CD4-positive, alpha-beta T cell treated with Interleukin-10 for 1 hour (primary cell): Measurements from ENCODE around the gene HS3ST5.
"Not testable (repeated sequence)": the region's sequence is repeated elsewhere in the genome, so short reads cannot be mapped to it uniquely, and the experiment has no call there.

Experiments
- DNase-seq: peaks from one replicate; pipeline ENCODE4 v3.0.0-alpha.2; 2020

The HS3ST5 gene

DNA sequence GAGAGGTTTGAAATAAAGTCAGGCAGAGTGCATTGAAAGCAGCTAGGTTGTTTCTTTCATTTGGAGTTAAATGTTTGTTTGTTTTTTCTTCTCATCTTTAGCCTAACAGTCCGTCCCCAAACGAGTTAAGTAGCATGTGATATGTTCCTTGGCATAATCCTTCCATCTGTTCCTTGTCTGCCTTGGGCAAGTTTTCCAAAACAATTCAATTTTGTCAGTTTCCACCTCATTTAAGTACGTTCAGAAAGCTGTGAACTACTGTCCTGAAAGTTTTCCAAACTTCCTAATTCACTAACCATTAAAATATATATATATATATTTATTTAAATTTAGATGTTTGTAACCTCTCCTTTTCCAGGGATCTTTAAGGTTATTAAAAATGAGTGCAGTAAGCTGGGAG, 310.1 kb downstream of the HS3ST5 start:
- no peak for DNase-seq

DNA sequence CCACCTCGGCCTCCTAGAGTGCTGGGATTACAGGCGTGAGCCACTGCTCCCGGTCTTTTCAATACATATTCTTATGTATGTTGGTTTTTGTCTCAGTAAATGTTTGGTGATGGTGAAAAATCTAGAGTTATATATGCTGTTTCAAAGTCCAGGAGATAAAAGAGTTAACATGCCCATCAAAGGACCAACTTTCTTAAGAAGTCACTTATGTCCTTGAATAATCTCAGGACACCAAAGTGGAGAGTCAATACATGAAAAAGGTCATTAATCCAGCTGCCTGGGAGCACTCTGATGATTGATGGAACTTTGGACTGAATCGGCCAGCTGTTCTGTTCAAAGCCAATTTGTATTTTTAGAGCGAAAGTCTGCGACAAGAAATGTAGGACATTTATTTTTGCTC, 312.1 kb downstream of the HS3ST5 start:
- no peak for DNase-seq

DNA sequence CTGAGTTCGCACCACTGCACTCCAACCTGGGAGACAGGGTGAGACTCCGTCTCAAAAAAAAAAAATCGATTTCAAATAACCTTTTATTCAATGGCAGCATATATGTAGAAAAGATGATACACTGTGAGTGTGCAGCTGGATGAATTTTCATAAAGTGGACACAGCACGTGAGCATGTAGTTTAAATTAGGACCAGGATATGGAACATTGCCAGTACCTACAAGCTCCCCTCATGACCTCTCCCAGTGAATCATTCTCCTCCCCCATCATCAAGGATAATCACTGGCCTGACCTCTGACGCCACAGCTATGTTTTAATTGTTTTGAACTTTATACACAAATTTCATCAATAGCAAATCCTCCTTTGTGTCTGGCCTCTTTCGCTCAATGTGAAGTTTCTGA, 318.1 kb downstream of the HS3ST5 start:
- DNase-seq = no peak

DNA sequence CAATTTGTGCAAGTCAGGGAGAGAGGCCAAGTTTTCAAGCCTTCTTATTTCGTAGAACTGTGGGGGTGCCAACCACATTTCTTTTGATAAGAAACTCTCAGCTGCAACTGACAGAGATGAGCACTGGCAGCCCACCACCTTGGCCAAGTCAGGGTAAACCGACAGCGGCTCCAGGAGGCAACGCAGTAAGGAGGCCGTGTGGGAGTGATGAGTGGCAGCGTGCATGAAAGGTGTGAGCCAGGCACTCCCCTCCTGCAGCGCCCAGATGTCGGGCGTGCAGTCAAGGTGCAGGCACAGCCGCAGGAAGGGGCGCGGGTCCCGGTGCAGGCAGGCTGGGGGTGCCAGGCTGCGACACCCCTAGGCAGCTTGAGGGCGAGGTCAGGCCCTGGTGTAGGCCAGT, 322.6 kb downstream of the HS3ST5 start:
- DNase-seq = no peak

DNA sequence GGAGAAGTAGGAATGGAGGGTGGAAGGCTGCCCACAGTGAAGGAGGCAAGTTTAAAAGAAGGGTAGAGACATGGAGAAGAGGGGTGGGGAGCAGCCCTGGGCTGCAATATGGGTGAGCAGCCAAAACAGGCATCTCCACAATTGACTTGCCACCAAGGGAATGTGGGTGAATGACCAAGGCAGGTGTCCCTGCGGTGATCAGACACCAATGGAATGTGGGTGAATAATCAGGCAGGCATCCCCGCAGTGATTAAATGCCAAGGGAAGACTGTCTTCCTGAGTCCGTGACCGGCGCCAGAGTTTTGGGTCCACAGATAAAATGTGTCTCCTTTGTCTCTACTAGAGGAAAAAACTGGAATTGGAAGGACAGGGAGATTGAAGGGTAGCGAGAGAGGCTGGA, 325.7 kb downstream of the HS3ST5 start:
- DNase-seq = not testable (repeated sequence)

DNA sequence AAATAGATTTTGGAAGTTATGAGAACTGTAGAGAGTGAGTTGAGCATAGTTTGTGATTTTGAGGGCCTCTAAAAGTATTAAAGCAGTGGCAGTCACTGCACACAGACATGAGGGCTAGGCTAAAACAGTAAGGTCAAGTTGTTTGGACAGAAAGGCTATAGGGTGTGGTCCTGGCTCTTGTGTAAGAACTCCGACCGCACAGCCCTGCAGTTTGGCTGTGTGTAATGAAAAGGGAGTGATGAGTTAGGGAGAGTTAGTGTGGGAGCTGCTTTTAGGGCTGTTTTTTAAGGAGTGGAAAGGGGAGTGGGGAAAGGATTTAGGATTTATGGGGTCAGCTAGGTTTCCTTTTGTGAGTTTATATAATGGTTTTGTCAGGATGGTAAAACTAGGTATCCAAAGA, 328.7 kb downstream of the HS3ST5 start:
- DNase-seq = not testable (repeated sequence)

DNA sequence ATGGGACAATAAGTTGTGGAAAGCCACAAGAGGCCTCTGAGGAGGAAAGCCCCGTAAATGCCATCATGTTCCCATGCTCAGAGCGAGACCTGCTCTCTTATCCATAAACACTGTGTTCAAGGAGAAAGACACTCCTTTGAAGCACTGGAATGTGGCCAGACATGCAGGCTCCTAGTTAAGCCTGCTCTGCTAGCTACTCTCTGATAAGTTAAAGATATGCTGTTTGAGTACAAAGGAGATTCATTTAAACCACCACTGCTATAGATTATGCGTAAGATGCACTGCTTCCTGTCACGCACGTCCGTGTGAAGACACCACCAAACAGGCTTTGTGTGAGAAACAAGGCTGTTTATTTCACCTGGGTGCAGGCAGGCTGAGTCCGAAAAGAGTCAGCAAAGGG, 331.3 kb downstream of the HS3ST5 start:
- not testable (repeated sequence) for DNase-seq

DNA sequence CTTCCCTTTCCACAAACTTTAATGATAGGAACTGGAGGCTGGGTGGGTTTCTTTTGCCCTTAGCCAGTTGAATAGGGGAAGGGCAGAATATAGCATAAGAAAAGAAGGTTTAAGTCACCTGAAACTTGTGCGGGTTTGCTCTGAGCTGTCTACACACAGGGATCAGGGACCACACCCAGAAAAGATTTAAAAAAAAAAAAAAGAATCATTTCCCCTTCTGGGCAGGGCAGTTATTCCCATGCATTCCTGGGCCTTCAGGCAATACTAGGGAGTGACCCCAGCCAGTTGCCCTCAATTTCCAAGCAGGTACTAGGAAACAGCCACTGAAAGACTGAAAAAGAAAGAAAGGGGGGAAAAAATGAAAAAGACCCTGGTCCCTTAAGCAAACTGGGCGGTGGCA, 332.3 kb downstream of the HS3ST5 start:
- DNase-seq = no peak

DNA sequence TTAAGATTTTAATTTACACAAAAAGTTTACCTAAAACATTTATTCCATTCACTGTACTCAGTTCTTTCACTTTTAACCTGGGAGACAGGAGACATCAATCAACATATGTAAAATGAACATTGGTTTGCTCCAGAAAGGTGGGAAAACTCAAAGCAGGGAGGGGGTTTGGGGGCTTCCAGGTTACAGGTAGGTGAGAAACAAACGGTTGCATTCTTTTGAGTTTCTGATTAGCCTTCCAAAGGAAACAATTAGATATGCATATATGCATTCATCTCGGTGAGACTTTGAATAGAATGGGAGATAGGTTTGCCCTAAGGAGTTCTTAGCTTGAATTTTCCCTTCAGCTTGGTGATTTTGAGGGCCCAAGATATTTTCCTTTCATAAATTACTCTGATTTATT, 333.6 kb downstream of the HS3ST5 start:
- no peak for DNase-seq

DNA sequence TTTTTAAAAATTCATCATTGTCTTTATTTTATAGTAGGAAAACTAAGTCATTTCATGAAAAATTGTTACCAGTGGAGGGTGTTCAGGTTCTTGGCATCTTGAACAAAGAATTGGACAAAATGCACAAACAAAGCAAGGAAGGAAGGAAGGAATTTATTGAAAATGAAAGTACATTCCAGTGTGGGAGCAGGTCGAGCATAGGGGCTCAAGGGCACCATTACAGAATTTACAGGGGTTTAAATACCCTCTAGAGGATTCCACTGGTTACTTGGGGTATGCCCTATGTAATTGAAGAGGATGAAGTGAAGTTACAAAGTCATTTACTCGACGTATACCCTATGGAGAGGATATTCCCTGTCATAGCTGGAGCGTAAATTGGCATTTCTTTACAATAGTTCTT, 334.5 kb downstream of the HS3ST5 start:
- DNase-seq = no peak

DNA sequence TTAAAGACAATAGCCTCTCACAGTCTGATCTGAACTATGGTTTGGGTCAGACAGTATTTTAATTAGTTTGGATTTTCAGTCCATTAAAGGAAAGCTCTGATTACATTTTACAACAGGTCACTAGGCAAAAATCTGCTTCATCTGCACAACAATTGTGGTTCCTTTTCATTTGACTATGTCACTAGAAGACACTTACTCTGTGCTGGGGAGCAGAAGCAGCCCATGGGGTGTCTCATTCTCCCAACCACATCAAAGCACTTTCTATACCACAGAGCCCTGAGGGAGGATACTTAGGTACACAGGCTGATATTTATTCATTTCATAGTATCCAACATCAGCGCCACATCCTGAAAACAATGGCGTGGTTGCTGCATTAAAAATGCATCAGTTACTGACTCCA, 335.3 kb downstream of the HS3ST5 start:
- DNase-seq = peak; percentile 38
